SU-DHL-6 (cell line): ENCODE data around the gene TMEM235.

Source experiments
- CTCF ChIP-seq: fragments of 200-600 bp; sonication (generic); IDR thresholded peaks from one replicate; pipeline ENCODE4 v1.5.1; 2017; ENCODE audit warnings: antibody characterized with exemption, mild to moderate bottlenecking, low read length, moderate library complexity; ENCODE audit not compliant: insufficient read depth, poor library complexity, severe bottlenecking
- EZH2phosphoT487 ChIP-seq: fragments of 200-600 bp; sonication (generic), shearing (Covaris generic); conservative IDR thresholded peaks from 2 replicates; pipeline ENCODE4 v1.6.1; 2018; ENCODE audit warnings: mild to moderate bottlenecking, antibody characterized with exemption, low read length, moderate library complexity, mixed read lengths

DNA sequence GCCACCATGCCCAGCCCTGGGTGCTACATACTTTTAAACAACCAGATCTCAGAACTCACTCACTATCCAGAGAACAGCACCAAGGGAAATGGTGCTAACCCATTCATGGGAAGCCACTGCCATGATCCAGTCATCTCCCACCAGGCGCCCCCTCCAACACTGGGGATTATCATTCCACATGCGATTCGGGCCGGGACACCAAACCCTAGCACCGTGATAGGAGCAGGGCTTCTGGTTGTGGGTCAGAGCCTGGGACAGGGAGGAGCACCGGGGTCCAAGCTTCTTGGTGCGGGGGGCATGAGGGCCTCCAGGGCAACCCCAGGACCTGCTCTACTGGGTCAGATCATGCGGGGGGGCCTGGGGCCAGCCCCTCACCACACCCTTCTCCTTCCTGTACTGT is 4.5 kb downstream of the TMEM235 start:
- TF ChIP-seq CTCF (no peak), EZH2phosphoT487 (no peak)
